ENCODE measurements around the gene CPN2.

Gene CPN2

GRCh38 chr3:194310060-194310835 lies 40.9 kb downstream of the CPN2 start:
- DNase-seq (ENCODE audit: low read depth) = no peak
- H3K4me3 ChIP-seq (ENCODE audit: low read length) = no peak overlapping the region
- no peak for TF ChIP-seq CTCF (conservative IDR thresholded peaks at IDR 0.05; ENCODE audit: low read depth, low read length)

- TF ChIP-seq CTCF (conservative IDR thresholded peaks at IDR 0.05; ENCODE audit: low read depth, low read length) = no peak
- no peak for DNase-seq (ENCODE audit: low read depth)
- no peak overlapping the region for H3K4me3 ChIP-seq (ENCODE audit: low read length)
These were observed 42.3 kb downstream of the CPN2 start for GRCh38 chr3:194308601-194309449.

GRCh38 chr3:194307849-194308248 lies 43.3 kb downstream of the CPN2 start:
- H3K4me3 ChIP-seq (ENCODE audit: low read length) = no peak overlapping the region
- no peak for TF ChIP-seq CTCF (conservative IDR thresholded peaks at IDR 0.05; ENCODE audit: low read depth, low read length)
- DNase-seq (ENCODE audit: low read depth) = no peak

- no peak for TF ChIP-seq CTCF (conservative IDR thresholded peaks at IDR 0.05; ENCODE audit: low read depth, low read length)
- no peak for DNase-seq (ENCODE audit: low read depth)
- H3K4me3 ChIP-seq (ENCODE audit: low read length) = no peak overlapping the region
These were observed 44.1 kb downstream of the CPN2 start for GRCh38 chr3:194306771-194307640.

GRCh38 chr3:194306109-194306686 lies 44.9 kb downstream of the CPN2 start:
- TF ChIP-seq CTCF (conservative IDR thresholded peaks at IDR 0.05; ENCODE audit: low read depth, low read length) = no peak
- no peak for DNase-seq (ENCODE audit: low read depth)
- no peak overlapping the region for H3K4me3 ChIP-seq (ENCODE audit: low read length)

- H3K4me3 ChIP-seq (ENCODE audit: low read length) = no peak overlapping the region
- TF ChIP-seq CTCF (conservative IDR thresholded peaks at IDR 0.05; ENCODE audit: low read depth, low read length) = no peak
- DNase-seq (ENCODE audit: low read depth) = no peak
These were observed 45.6 kb downstream of the CPN2 start for GRCh38 chr3:194305356-194306108.

Measured in retinal pigment epithelial cell (primary cell).